Calu3 (cell line): ENCODE results near the gene RPRD1A. TPM values are rescaled to one million over a fixed set of nuclear protein-coding genes. Genes with fewer than 3 reads are reported as not detected.

Experiments
- BruUV-seq: library from RNA; stranded (reverse); fragments of 400-500 nt; replicated peaks from 2 replicates; lab custom pipeline; 2021; lab: Mats Ljungman, UMichigan
- CTCF ChIA-PET: fragments of 300-600 bp; sonication (Branson Sonifier 250); formaldehyde crosslinking; loops from one replicate; lab custom pipeline; 2022; ENCODE audit warnings: antibody characterized with exemption; lab: Charles Lee
- DNase-seq: peaks from one replicate; pipeline ENCODE4 v3.0.0; 2022
- H3K27ac Mint-ChIP-seq: one replicate; pipeline ENCODE4 v1.8.0; 2022; ENCODE audit warnings: mixed read lengths; ENCODE audit not compliant: unreplicated experiment
- H3K27me3 Mint-ChIP-seq: one replicate; pipeline ENCODE4 v1.8.0; 2022; ENCODE audit warnings: mixed read lengths; ENCODE audit not compliant: unreplicated experiment
- H3K36me3 Mint-ChIP-seq: one replicate; pipeline ENCODE4 v1.8.0; 2022; ENCODE audit warnings: mild to moderate bottlenecking, moderate library complexity, mixed read lengths; ENCODE audit not compliant: insufficient read depth, unreplicated experiment
- H3K4me1 Mint-ChIP-seq: one replicate; pipeline ENCODE4 v1.8.0; 2022; ENCODE audit warnings: mild to moderate bottlenecking, low read depth, mixed read lengths; ENCODE audit not compliant: unreplicated experiment
- H3K4me3 Mint-ChIP-seq: one replicate; pipeline ENCODE4 v1.8.0; 2022; ENCODE audit warnings: mild to moderate bottlenecking, low read depth, moderate library complexity, mixed read lengths; ENCODE audit not compliant: unreplicated experiment
- H3K9me3 Mint-ChIP-seq: one replicate; pipeline ENCODE4 v1.8.0; 2022; ENCODE audit warnings: low read depth, mixed read lengths; ENCODE audit not compliant: unreplicated experiment
- CTCF ChIP-seq: fragments of 200-600 bp; IDR thresholded peaks from one replicate; pipeline ENCODE4 v1.8.0; 2022; ENCODE audit warnings: antibody characterized with exemption; ENCODE audit not compliant: unreplicated experiment
- intact Hi-C: fragments of 100-400 bp; cut with micrococcal nuclease; formaldehyde crosslinking; loops from one replicate; pipeline ENCODE4 v1.10.0; 2022; ENCODE audit not compliant: unreplicated experiment
- total RNA-seq: library from RNA; stranded (reverse); gene quantifications from 2 replicates; pipeline ENCODE4 v1.2.3, GENCODE V29; 2022

RPRD1A gene
- total RNA-seq, 1 experiment from 2014 or later = 68.8 TPM

GRCh38 chr18:36023336-36023735 lies 44.0 kb downstream of the RPRD1A start:
- H3K27ac Mint-ChIP-seq = no peak overlapping the region

GRCh38 chr18:36020174-36020711 lies 47.1 kb downstream of the RPRD1A start:
- no TSS peak for BruUV-seq
- TF ChIP-seq CTCF = no peak
- Mint-ChIP-seq H3K9me3 (no peaks in the 10 kb centered on the region), H3K4me3 (no peak overlapping the region), H3K27ac (no peak overlapping the region), H3K4me1 (no peaks in the 10 kb centered on the region), H3K36me3 (peaks cover 14% of the 10 kb centered on the region), H3K27me3 (no peaks in the 10 kb centered on the region)
- intact Hi-C loops = no loop called here
- CTCF ChIA-PET = no interaction called here
- DNase-seq = no peak

More at GRCh38 chr18:36023336-36023735, 44.0 kb downstream of the RPRD1A start:
- Mint-ChIP-seq H3K27me3 (no peaks in the 10 kb centered on the region), H3K9me3 (no peaks in the 10 kb centered on the region), H3K4me3 (no peak overlapping the region), H3K4me1 (peaks cover 1% of the 10 kb centered on the region), H3K36me3 (peaks cover 32% of the 10 kb centered on the region)
- TF ChIP-seq CTCF = no peak
- intact Hi-C loops = no loop called here
- no TSS peak for BruUV-seq
- CTCF ChIA-PET = no interaction called here
- DNase-seq = no peak

- H3K27ac Mint-ChIP-seq = no peak overlapping the region
- H3K36me3 Mint-ChIP-seq = peaks cover 13% of the 10 kb centered on the region
- no peak overlapping the region for H3K4me3 Mint-ChIP-seq
- H3K4me1 Mint-ChIP-seq = no peaks in the 10 kb centered on the region
- no peak for TF ChIP-seq CTCF
- CTCF ChIA-PET = interaction anchor here (0.7 to 1.7 kb wide), 5 partner anchors 48 to 338 kb away, joined by 3 to 10 read pairs (median 3); no protein-coding TSS in a partner anchor
- no TSS peak for BruUV-seq
- intact Hi-C loops = loop anchor here (1.0 kb wide), 1 partner anchor 267 kb away; no protein-coding TSS in a partner anchor
- no peak for DNase-seq
- H3K9me3 Mint-ChIP-seq = no peaks in the 10 kb centered on the region
- H3K27me3 Mint-ChIP-seq = no peaks in the 10 kb centered on the region
Measured at GRCh38 chr18:36017232-36017631, 50.1 kb downstream of the RPRD1A start.

- no peaks in the 10 kb centered on the region for H3K4me1 Mint-ChIP-seq
- no peak for DNase-seq
- intact Hi-C loops = no loop called here
- CTCF ChIA-PET = interaction anchor here (0.6 kb wide), 1 partner anchor 140 kb away, joined by 3 read pairs; no protein-coding TSS in a partner anchor
- H3K9me3 Mint-ChIP-seq = no peaks in the 10 kb centered on the region
- H3K4me3 Mint-ChIP-seq = no peak overlapping the region
- no peaks in the 10 kb centered on the region for H3K27me3 Mint-ChIP-seq
- peaks cover 13% of the 10 kb centered on the region for H3K36me3 Mint-ChIP-seq
- no peak overlapping the region for H3K27ac Mint-ChIP-seq
- no peak for TF ChIP-seq CTCF
- no TSS peak for BruUV-seq
Measured at GRCh38 chr18:36015629-36016028, 51.7 kb downstream of the RPRD1A start.
